ENCODE data around the gene DUS3L. TPM values are rescaled to one million over a fixed set of nuclear protein-coding genes. Genes with fewer than 3 reads are reported as not detected.

The DUS3L gene
- total RNA-seq, 1 experiment from 2014 or later: 67.0 TPM

- no CpG with 5 or more reads among the region's 9 CpGs for WGBS (ENCODE audit: extremely low coverage, insufficient read length, low lambda C conversion rate)
- peaks cover 18% of the 10 kb centered on the region for H3K27me3 Mint-ChIP-seq (ENCODE audit: low read depth)
These were observed 18.1 kb upstream of the DUS3L start for GRCh38 chr19:5809053-5809452.

More at GRCh38 chr19:5809053-5809452, 18.1 kb upstream of the DUS3L start:
- H3K9me3 Mint-ChIP-seq: no peaks in the 10 kb centered on the region
- Histone ChIP-seq H3K56ac (ENCODE audit: insufficient read length, low read depth, low read length) (no peak overlapping the region), H4K20me1 (ENCODE audit: control insufficient read depth, insufficient read depth, insufficient read length) (no peaks in the 10 kb centered on the region), H3K18ac (ENCODE audit: insufficient read length, low read depth, low read length) (no peak overlapping the region), H3K23me2 (ENCODE audit: insufficient read length, low read depth, low read length, poor library complexity, severe bottlenecking) (peaks cover 6% of the 10 kb centered on the region), H3K79me2 (ENCODE audit: insufficient read depth, low read length) (no peaks in the 10 kb centered on the region), H3K27ac (ENCODE audit: insufficient read length, low read depth, low read length) (no peak overlapping the region), H2BK120ac (ENCODE audit: low read depth, low read length, poor library complexity, severe bottlenecking) (no peak overlapping the region), H2BK12ac (ENCODE audit: insufficient read length, low read depth, low read length) (no peak overlapping the region), H3K79me1 (ENCODE audit: insufficient read depth, low read depth, low read length, poor library complexity, severe bottlenecking) (no peaks in the 10 kb centered on the region), H2BK20ac (ENCODE audit: low read depth, low read length, poor library complexity, severe bottlenecking) (no peak overlapping the region), H2AFZ (ENCODE audit: low read length) (no peak overlapping the region), H3K9me3 (ENCODE audit: control insufficient read depth, low read depth, low read length) (no peaks in the 10 kb centered on the region), H2AK5ac (ENCODE audit: insufficient read length, low read length) (no peak overlapping the region), H3K4me1 (ENCODE audit: insufficient read depth, low read length) (no peaks in the 10 kb centered on the region), H3K23ac (ENCODE audit: insufficient read length, low read depth, low read length) (no peak overlapping the region), H4K91ac (ENCODE audit: insufficient read length, low read depth, low read length) (no peak overlapping the region), H4K5ac (ENCODE audit: insufficient read length, low read depth, low read length) (no peak overlapping the region), H3K9ac (ENCODE audit: extremely low read depth, insufficient read length, low read length) (no peak overlapping the region), H3K4ac (ENCODE audit: low read depth, low read length) (no peak overlapping the region), H2BK15ac (ENCODE audit: low read depth, low read length) (no peak overlapping the region), H3K27me3 (ENCODE audit: insufficient read depth, low read length) (no peaks in the 10 kb centered on the region; the same call in 1 of the 2 replicates), H3T11ph (ENCODE audit: low read length) (no peak overlapping the region), H4K8ac (replicated peaks; ENCODE audit: insufficient read length, low read depth, low read length) (no peak overlapping the region), H2BK5ac (ENCODE audit: insufficient read length, low read length) (no peak overlapping the region), H3K14ac (ENCODE audit: insufficient read depth, low read length) (no peak overlapping the region), H3K4me2 (ENCODE audit: insufficient read depth, insufficient read length, low read length) (no peak overlapping the region)
- no peak for TF ChIP-seq CTCF (conservative IDR thresholded peaks at IDR 0.05)
- H3K27ac Mint-ChIP-seq: no peak overlapping the region
- peaks cover 12 to 18% of the 10 kb centered on the region in 2 experiments for H3K4me1 Mint-ChIP-seq
- no peaks in the 10 kb centered on the region for H3K36me3 Mint-ChIP-seq (ENCODE audit: insufficient read depth in 1 of 3, low read depth in 3 of 3)
- no peak overlapping the region for H3K4me3 Mint-ChIP-seq
- DNase-seq: no peak
